HG02571 (cell line): Measurements from ENCODE around the gene TEC.
"Not testable (repeated sequence)": the region's sequence is repeated elsewhere in the genome, so short reads cannot be mapped to it uniquely, and the experiment has no call there.

Experiments
- ATAC-seq: cut with Tn5 transposase; IDR thresholded peaks from one replicate; pipeline ENCODE4 v1.9.1; 2021; ENCODE audit warnings: mild to moderate bottlenecking, moderate library complexity; ENCODE audit not compliant: unreplicated experiment

TEC gene

GRCh38 chr4:48197643-48198237 lies 71.9 kb downstream of the TEC start:
- ATAC-seq: no peak

GRCh38 chr4:48196758-48197504 lies 72.7 kb downstream of the TEC start:
- ATAC-seq: peak; percentile 67

GRCh38 chr4:48195853-48196252 lies 73.8 kb downstream of the TEC start:
- ATAC-seq: no peak

- ATAC-seq: no peak
These were observed 74.3 kb downstream of the TEC start for GRCh38 chr4:48195374-48195773.

- no peak for ATAC-seq
These were observed 74.7 kb downstream of the TEC start for GRCh38 chr4:48194971-48195370.

- ATAC-seq: no peak
These were observed 75.6 kb downstream of the TEC start for GRCh38 chr4:48193921-48194468.

GRCh38 chr4:48193096-48193836 lies 76.4 kb downstream of the TEC start:
- no peak for ATAC-seq

- ATAC-seq: no peak
These were observed 77.9 kb downstream of the TEC start for GRCh38 chr4:48191758-48192157.

GRCh38 chr4:48190839-48191238 lies 78.8 kb downstream of the TEC start:
- ATAC-seq: no peak

GRCh38 chr4:48189731-48190130 lies 79.9 kb downstream of the TEC start:
- peak; percentile 47 for ATAC-seq

- ATAC-seq: no peak
These were observed 81.2 kb downstream of the TEC start for GRCh38 chr4:48188390-48188789.

GRCh38 chr4:48187813-48188212 lies 81.8 kb downstream of the TEC start:
- no peak for ATAC-seq

- ATAC-seq: not testable (repeated sequence)
These were observed 82.6 kb downstream of the TEC start for GRCh38 chr4:48187066-48187465.

- not testable (repeated sequence) for ATAC-seq
These were observed 83.2 kb downstream of the TEC start for GRCh38 chr4:48186394-48186793.

GRCh38 chr4:48184882-48185281 lies 84.8 kb downstream of the TEC start:
- ATAC-seq: no peak

- ATAC-seq: no peak
These were observed 89.4 kb downstream of the TEC start for GRCh38 chr4:48180234-48180633.

GRCh38 chr4:48178931-48179330 lies 90.7 kb downstream of the TEC start:
- ATAC-seq: no peak

- no peak for ATAC-seq
These were observed 93.8 kb downstream of the TEC start for GRCh38 chr4:48175806-48176205.

- no peak for ATAC-seq
These were observed 94.3 kb downstream of the TEC start for GRCh38 chr4:48175328-48175727.

- peak; percentile 53 for ATAC-seq
These were observed 96.3 kb downstream of the TEC start for GRCh38 chr4:48173056-48173991.

- no peak for ATAC-seq
These were observed 97.0 kb downstream of the TEC start for GRCh38 chr4:48172651-48173050.
